HG02588 (cell line): ENCODE results near the gene LRP8.

Source experiments
- ATAC-seq: cut with Tn5 transposase; IDR thresholded peaks from one replicate; pipeline ENCODE4 v1.9.1; 2021; ENCODE audit warnings: mild to moderate bottlenecking, moderate library complexity; ENCODE audit not compliant: unreplicated experiment

LRP8 gene

DNA sequence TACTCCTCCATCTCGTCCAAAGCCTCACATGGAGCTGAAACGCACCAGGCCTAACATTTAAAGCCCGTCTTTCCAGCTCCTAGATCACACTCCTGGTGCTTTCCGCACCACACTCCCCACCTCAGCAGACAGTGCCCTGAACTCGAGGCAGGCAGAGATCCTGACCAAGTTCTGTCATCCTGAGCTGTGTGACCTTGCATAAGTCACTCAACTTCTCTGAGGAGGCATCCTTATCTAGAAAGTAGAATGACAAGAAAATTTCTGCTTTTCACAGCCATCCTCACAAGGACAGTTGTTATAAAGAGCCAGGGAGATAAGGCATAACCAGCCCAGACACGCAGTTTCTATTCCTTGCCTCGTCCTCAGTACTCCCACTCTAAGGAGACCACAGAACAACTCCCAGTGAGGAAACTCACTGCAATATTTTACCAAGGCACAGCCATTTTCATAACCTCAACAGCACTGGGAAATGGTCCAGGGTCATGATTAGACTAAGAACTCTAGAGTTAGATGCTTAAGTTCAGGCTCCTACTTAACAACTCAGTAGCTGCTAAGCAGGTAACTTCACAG is 3.1 kb downstream of the LRP8 start:
- ATAC-seq: no peak

DNA sequence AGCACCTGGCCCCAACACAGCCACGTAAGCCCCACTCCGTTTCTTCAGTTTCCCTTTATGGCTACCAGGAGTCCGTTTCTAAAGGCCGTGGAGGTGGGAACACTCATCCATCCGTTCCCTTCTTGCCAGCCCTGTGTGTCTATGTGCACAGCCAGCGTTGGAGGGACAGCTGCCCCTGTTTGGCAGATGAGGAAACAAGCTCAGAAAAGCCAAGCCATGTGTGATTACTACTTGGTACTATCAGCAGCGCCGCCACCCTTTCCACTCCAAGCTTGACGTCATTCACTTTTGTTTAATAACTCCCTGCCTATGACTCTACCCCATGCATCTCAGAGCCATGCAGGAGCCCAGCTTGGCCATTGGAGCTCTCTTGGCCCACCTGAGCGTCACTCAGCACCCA is 3.5 kb downstream of the LRP8 start:
- no peak for ATAC-seq

DNA sequence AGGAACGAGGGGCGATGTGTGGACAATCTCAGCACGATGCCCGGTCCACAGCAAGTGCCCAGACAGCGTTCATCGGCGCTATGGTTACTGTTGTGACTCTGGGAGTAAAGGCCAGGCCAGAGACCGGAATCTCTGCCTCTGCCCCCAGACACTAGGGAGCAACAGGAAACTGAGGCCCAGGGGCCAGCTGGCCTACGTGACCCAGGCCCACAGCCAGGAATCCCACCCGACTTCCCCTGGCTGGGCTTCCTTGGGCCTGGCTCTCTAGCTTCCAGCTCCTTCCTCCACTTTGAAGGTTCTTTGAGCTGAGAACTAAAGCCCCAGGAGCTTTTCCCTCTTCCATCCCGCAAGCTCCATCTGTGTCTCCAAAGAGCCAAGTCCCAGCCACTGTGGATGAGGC is 4.6 kb downstream of the LRP8 start:
- no peak for ATAC-seq

DNA sequence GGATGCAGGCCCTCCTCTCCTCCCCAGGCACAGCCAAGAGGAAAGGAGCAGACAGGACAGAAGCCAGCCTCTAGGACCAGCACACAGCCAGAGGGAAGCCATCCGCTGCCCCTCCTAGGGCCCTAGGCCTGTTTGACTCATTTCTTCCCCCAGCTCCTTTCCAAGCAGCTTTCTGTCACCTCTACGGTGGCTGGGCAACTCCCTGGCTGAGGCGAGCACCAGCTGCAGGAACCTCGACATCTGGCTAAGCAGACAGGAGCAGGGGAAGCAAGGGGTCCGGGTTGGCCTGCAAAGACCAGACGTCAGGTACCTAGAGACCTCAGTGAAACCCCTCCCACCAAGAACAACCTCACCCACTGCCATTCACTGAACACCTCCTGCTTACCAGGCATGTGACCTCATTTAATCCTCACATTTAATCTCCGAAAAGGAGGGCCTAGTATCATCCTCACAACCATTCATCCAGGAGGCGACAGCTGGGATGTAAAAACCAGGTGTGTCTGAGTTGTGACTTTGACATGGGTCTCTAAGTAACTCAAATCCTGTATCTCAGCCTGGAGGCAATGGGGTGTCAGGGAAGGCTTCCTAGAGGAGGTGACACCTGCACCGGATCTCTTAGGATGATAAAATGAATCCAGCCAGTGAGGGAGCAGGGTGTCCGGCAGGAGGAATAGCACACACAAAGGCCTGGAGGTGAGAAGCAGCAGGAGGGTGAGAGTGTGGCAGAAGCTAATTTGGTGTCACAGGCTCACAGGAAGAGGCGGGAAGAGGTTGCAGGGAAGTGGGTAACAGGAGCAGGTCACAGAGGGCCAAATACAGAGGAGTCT is 5.9 kb downstream of the LRP8 start:
- ATAC-seq: no peak

DNA sequence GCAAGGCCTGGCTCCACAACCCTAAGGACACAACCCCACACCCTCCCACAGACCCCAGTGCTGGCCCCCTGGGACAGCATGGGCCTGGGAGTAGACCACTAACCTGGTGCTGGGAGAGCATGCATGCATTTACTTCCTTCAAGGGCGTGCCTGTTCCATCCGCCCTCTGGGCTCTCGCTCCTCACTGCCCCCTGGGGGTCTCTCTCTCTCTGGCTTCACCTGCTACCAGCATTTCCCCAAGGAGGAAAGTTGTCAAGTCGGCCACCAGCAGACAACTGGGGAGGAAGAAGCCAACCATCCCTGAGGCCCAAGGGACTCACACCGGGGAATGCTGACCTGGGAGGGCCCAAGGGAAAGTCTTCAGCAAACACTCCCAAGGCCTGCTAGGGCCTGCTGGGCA is 6.5 kb downstream of the LRP8 start:
- ATAC-seq: no peak

DNA sequence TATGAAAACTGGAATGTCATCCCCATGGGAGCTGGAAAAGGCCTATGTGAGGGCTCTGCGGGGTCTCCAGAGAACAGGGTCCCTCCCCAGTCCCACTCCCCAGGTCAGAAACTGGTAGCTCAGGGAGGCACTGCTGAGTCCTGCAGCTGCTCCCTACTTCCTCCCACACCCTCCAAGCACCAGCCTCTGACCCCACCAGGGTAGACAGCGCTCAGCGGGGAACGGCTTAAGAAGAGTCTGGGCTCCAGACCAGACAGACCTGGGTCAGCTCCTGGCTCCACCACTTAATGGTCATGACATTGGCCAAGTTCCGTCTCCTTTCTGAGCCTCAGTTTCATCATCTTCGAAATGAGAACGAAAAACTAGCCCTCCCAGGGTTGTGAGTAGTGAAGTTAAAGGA is 7.2 kb downstream of the LRP8 start:
- ATAC-seq: no peak

DNA sequence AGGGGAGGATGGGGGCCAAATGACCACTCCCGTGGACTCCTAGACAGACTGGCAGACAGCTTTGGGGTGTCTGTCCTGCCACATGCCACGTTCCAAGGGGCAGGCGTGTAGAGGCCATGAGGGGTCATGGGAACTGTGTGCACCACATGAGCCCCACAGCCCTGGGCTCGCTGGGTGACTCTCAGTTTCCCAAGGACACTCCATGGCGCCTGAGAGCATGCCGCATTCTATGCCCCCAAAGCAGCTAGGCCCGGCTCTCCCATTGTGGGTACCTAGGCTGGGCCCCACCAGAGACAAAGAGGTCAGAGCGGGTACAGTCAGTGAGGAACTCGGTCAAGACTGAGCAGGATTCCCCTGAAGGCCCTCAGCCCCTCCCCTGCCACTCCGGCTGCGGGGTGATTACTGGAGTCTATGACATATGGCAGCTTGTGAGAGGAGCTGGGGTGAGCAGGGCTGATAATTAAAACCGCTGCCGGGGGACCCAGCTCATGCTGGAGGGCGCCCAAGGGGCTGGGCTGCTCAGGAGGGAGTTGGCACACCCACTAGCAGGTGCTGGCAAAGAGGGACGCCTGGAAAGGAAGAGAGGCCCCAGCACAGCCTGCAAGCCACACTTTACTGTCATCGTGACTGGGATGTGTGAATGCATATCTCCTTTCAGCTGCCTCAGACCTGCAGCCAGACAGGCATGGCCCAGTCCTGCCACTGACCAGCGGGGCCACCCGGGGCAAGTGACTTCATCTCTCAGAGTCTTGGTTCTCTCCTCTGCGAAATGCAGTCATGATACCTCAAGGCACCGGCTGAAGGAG is 8.4 kb downstream of the LRP8 start:
- no peak for ATAC-seq

DNA sequence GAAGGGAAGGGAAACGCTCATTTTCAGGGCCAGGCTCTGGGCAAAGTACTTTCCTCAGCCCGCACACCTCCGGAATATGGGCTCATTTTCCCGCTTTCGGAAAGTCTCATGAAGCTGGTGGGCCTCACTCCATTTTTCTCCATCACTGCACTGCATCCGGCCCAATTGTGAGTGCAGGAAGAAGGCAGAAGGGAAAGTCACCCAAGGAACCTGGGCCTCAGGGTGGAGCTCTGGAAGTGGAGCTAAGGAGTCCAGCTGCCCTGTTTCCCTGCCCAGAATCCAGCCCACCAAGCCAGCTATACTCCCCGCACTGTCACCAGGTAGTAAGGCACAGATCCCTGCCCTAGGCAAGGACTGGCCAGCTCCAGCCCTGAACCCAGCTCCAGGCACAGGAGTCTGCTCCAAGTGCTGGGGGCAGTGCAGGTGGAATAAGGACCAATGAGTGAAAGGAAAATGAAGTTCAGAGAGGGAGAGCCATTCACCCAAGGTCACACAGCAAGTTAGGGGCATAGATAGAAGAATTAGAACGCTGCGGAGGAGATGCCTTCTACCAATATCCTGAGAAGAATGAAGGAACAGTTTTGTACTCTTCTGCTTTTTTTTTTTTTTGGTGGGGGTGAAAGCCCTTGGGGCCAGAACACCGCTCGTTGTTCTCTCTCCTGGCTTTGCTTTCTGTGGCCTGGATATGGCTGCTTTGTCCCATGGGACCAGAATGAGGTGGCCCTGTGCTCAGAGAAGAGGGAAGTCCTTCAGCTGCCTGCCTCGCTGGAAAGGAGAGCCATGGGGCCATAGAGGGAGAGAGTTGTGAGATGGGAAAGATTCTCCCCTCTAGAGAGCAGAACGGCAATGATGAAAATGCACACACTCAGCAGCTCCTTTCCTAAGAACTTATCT is 10.0 kb downstream of the LRP8 start:
- ATAC-seq: no peak

DNA sequence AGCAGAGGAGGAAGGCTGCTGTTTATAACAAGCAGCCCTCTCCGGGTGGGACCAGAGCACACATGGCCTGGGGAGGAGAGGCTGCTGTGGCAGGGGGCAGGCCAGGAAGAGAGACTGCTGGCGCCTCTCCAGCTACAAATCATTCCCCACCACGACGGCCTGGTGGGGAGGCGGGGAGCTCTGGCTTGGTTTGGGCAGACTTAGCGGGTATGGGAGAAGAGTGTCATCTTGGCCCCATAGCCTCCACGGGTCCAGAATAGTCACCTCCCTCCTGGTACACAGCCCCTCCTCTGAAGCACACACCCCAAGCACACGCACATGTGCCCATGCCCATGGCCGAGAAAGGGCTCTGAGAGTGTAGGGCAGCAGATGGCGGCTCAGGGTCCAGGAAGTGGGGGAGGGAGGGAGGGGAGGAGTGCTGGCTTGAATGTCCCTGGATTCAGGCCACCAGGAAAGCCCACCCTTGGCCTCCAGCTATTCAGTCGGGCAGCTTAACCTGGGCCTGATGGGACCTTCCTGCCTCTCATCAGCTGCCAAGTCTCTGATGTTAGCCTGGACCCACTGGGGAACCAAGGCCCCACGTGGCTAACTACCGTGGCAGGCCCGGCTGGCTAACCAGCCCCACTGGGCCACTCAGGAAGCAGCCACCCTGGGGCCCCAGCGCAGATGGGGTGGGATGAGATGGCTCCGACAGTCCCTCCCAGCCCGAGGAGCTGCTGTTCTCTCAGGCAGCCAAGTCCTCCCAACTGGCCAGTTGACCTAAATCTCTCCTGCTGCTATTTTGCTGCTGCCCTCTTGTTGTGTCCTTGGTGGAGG is 10.9 kb downstream of the LRP8 start:
- no peak for ATAC-seq

DNA sequence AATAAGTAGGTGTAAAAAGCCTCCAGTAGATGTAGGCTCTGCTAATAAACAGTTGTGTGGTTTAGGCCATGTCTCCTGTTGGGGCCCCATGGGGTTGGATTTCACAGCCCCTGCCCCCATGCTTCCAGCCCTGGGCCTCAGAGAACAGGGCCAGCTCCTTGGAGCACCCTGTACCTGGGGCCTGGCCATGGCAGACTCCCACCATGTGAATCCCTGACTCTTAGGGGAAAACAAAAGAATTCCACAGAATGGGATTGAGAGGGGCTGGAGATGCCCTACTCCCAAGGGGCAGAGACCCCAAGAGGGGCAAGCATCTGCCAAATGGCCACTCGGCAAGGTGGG is 11.5 kb downstream of the LRP8 start:
- ATAC-seq: no peak

DNA sequence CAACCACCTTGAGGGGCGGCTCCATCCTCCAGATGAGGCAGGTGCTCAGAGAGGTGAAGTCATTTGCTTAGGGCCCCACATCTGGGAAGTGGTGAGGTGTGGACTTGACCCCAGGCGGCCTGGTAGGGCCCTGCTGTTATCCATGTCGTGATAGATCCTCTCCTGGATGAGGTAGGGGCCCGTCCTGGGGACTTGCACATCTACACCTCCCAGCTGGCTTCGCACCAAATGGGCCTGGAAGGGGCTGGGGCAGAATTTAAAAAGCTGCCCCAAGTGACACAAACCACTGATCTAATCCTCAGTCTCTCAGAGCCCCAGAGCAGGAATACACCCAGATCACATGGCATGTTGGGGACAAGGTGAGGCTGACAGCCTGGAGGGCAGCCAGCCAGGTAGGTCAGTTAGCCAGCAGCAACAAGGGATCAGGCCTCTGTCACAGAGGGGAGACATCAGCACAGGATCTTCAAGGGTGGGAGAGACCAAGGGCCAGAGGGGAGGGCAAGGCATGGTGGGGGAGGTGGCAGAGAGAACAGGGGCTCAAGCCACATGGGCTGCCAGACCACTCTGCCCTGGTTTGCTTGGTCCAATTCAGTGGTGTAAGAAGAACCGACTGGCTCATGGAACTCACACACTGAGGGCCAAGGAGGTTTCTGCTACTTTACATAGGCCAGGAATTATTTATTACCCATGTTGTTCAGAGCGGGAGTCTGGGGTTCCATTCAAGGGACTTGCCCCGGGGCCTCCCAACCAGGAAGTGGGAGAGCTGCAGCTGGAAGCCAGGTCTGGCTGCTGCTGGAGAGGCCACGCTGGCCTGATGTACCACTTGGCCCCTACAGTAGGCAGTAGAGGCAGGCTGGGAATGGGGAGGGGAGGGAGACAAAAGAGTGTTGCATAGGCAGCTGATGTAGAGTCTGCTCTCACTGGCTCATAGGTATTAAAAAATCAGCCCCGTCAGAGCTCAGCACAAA is 12.1 kb downstream of the LRP8 start:
- no peak for ATAC-seq

DNA sequence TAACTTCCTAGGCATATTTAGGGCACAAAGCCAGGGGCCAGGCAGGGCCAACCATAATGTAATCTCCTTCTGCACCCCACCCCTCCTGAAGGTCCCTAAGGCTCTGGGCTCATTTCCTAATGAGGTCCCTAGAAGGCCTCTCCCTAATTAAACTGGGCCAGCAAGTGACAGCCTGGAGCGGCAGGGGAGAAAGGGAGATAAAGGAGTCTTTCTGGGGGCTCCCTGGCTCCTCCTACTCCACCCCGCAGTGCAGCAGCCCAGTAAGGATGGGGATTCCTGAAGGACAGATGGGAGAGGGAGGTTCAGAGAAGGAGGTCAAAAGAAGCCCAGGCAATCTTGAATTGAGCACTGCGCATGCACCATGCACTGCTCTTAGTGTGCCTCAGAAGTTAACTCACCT is 12.8 kb downstream of the LRP8 start:
- no peak for ATAC-seq

DNA sequence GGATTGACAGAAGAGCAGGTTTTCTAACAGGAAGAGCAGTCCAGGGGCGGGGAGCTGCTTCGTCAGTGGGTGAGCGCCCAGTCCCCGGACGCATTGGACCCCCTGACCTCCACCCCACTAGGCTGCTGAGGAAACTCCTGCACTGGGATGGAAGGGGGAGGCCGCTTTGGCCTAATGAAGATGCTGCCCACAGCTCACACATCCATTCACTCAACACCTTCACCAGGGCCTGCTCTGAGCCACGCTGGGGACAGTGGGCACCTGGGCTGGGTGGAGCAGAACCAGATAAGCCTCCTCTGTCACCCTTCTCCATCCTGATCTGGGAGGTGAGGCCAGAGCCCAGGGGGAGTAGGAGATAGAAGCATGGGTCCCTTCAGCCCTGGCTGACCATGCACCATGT is 13.3 kb downstream of the LRP8 start:
- no peak for ATAC-seq

DNA sequence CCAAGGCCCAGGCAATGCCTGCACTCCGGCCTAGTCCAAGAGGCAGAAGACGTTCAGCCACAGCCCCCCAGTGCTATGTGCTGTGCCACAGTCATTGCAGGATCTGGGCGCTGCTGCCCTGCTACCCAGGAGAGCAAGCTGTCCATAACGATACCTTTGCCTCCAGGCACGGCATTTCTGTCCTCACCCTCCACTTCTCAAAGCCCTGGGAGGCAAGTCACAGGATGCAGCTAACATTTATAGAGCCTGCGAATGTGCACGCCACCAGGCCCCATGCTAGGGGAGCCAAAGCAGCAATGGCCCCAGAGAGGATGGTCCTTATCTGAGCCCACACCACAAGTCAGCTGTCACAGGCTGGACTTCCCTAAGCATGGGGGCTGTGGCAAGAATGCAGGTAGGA is 13.8 kb downstream of the LRP8 start:
- no peak for ATAC-seq

DNA sequence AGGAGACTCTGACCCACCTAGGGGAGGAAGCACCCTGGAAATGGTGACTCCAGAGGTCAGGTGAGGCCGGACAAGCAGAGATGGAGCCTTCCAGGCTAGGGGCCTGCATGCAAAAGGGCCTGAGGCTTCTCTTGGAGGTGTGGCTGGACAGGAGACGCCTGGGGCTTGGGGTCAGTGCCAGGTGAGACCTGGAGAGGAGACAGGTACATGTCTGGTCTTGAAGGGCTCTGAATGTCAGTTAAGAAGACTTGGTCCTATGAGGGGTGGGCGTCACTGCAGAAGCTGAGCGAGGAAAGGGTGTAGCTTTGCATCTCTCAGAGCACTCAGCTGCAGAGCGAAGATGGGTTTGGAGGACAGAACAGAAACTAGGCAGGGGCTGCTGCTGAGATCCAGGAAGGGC is 14.3 kb downstream of the LRP8 start:
- ATAC-seq: no peak

DNA sequence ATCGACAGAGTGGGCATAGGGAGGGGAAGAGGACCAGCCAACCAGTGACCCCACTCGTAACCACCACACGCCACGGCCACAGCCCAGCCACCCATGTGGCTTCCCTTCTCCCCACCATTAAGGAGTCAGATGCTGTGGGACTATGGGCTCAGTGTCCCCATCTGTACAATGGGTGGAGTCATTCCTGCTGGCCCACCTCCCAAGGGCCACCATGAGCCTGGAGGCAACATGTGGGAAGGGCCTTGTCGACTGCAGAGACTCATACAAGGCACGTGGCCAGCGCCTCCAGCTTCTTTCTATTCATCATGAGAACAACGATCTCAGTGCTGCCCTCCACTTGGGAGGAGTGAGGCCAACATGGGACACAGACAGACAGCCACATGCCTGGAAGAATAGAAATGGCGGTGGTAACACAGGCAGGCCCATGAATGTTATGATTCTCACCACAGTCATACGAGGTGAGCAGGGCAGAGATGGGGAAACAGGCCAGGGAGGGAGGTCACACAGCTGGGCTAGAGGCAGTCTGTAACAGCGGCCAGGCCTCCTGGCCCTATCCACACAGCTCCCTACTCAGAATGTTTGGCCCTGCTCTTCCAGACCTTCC is 16.1 kb downstream of the LRP8 start:
- no peak for ATAC-seq

DNA sequence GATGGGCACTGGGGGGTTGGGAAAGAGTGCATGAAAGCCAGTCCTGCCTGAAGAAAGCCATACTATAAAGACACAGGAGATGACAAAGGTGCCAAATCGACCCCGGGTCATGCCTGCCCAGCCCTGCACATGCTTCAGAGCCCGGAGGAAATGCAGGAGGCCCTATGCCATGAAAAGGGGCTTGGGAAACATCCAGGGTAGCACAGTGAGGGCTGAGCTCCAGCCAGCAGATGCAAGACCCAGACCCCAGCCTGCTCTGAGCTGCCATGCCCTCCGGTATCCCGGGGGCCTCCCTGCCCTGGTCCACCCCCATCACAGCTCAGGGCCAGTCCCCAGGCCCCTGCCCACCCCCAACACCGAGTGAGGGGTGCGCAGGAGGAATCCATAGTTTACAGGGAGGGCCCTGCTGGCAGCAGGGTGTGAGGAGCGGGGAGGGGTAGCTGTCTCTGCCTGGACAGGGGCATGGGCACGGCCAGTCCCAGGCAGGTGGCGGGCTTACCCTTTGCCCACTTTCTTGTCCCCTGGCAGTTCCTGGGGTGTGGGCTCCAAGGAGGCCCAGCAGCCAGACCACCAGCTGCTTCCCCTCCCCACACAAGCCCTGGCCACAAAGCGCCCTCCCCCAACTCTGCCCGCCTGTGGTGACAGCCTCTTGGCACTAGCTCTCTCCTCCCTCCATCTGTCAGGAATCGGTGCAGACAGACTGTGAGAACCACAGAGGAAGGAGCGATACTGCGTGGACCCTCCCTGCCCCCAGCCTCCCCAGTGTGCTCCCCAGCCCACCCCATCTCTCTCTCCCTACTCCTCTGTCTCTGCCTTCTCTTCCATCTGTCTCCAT is 16.8 kb downstream of the LRP8 start:
- ATAC-seq: no peak

DNA sequence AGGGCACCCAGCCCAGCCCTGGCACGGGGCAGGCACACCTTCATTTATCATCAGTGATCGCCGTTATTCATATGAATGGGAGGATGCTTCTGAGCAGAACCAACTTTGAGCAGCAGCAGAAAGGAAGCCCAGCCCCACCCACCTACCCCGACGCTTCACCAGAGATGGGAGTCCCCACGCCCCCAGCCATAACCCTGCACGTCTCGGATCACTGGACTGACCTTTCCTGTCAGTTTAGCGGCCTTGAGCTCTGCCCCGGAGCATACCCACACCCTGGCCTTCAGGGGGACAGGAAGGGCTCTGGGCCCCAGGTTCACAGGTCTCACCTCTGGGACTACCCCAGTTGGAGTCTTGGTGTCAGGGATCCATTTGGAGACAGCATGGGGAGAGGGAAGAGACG is 18.1 kb downstream of the LRP8 start:
- ATAC-seq: no peak
